D341Med (cell line): Measurements from ENCODE around the gene MICA.
"Not testable (repeated sequence)": the region's sequence is repeated elsewhere in the genome, so short reads cannot be mapped to it uniquely, and the experiment has no call there.

ENCODE experiments used
- DNase-seq: peaks from one replicate; pipeline ENCODE4 v3.0.0; 2012; ENCODE audit warnings: low spot score

The MICA gene

DNA sequence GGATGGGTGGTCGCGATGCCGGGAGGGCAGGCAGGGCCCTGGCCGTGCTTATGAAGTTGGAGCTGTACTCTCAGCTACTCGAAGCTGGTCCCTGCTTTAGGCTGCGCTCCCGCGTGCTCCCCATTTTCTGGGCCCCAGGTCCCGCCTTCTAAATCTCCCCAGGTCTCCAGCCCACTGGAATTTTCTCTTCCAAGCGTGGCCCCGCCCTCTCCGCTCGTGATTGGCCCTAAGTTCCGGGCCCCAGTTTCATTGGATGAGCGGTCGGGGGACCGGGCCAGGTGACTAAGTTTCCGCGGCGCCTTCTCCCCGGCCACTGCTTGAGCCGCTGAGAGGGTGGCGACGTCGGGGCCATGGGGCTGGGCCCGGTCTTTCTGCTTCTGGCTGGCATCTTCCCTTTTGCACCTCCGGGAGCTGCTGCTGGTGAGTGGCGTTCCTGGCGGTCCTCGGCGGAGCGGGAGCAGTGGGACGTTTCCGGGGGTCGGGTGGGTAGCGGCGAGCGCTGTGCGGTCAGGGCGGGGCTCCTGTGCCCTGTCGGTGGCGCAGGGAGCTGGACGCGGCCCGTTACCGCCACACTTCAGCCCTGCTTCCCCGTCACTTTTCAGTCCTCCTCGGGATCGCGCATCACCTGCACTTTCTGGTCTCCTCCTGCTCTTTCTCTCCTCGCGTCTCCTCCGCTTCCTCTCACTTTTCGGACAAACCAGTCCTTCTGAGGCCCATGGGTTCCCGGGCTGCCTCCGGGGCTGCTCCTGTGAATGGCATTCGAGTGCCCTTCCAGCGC lies at the start of gene MICA:
MICA (plus strand) TSS at position 313 of the 778 bp plus-strand sequence; CDS start at position 351, 38 bp downstream.
- DNase-seq, result peak; percentile 57

DNA sequence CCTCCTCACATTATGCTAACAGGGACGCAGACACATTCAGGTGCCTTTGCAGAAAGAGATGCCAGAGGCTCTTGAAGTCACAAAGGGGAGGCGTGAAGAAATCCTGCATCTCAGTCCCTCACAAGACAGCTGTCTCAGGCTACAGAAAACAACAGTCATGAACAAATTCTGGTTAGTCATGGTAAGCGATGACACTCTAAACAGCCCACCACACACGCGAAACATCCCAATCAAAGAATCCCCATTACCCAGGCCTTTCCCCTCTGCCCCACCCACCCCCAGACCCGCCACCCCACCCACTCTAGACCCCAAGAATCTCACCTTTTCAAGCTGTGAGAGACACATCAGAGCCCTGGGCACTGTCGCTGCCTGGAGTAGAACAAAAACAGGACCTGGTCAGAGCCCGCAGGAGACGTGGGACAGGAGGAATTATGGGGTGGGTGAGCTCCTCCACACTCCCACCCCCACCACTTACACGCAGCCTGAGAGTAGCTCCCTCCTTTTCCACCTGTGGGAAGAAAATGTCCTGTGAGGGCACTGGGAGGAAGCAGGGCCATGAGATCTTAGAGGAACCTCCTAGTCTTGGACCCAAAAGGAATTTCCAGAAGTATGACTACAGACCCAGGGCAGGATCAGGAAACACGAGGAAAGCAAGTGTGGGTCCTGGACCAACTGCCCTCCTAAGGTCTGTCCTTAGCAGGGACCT lies 49.1 kb upstream of the MICA start:
- no peak for DNase-seq

DNA sequence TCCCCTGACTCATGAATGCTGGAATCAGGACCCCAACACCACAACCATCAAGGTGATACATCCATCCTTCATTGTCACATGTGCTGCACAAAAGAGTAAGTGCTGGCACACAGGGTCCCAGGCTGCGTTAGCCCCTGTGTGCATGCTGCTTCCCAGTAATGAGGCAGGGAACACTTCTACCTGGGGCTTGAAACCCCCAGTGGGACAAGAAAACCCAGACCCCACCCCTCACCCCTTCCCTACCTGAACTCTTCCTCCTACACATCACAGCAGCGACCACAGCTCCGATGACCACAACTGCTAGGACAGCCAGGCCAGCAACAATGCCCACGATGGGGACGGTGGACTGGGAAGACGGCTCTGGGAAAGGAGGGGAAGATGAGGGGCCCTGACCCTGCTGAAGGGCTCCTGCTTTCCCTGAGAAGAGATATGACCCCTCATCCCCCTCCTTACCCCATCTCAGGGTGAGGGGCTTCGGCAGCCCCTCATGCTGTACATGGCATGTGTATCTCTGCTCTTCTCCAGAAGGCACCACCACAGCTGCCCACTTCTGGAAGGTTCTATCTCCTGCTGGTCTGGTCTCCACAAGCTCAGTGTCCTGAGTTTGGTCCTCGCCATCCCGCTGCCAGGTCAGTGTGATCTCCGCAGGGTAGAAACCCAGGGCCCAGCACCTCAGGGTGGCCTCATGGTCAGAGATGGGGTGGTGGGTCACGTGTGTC lies 48.4 kb upstream of the MICA start:
- DNase-seq, result no peak

DNA sequence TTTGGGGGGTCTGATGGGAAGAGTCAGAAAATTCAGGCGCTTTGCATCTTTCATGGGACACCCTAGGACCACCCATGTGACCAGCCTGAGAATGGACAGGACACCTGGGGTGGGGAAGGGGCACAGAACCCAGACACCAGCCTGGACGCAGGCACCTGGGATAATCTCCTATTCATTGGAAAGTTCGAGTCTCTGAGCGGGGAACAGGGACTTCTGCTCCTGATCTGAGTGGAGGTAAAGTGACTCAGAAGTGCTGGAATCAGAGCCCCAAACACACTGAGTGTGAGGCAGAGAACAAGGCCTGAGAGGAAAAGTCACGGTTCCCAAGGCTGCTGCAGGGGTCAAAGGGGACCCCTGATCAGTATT lies 47.8 kb upstream of the MICA start:
- no peak for DNase-seq

DNA sequence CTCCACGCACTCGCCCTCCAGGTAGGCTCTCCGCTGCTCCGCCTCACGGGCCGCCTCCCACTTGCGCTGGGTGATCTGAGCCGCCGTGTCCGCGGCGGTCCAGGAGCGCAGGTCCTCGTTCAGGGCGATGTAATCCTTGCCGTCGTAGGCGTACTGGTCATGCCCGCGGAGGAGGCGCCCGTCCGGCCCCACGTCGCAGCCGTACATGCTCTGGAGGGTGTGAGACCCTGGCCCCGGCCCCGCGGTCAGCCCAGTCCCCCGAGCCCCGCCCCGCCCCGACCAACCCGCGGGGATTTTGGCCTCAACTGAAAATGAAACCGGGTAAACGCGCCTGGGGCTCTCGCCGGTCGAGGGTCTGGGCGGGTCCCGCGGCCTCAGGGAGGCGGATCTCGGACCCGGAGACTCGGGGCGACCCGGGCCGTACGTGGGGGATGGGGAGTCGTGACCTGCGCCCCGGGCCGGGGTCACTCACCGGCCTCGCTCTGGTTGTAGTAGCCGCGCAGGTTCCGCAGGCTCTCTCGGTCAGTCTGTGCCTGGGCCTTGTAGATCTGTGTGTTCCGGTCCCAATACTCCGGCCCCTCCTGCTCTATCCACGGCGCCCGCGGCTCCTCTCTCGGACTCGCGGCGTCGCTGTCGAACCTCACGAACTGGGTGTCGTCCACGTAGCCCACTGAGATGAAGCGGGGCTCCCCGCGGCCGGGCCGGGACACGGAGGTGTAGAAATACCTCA lies 47.0 kb upstream of the MICA start:
- DNase-seq, result no peak

DNA sequence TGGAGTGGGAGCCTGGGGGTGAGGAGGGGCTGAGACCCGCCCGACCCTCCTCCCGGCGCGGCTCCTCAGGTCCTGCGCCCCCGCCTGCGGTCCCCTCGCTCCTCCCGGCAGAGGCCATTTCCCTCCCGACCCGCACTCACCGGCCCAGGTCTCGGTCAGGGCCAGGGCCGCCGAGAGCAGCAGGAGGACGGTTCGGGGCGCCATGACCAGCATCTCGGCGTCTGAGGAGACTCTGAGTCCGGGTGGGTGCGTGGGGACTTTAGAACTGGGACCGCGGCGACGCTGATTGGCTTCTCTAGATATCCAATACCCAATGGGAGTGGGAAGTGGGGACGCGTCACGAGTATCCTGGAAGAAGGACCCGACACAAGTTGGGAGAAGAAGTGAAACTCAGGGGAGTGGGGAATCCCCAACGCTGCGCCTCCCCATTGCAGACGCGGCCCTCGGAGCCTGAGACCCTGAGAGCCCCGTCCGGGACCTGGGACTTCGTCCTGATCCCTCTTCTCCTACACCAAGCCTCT lies 46.4 kb upstream of the MICA start, which contains the start of gene HLA-B:
HLA-B (minus strand) TSS at position 234 of the 521 bp plus-strand sequence; CDS start at position 213, 21 bp downstream.
- peak; percentile 76 for DNase-seq

DNA sequence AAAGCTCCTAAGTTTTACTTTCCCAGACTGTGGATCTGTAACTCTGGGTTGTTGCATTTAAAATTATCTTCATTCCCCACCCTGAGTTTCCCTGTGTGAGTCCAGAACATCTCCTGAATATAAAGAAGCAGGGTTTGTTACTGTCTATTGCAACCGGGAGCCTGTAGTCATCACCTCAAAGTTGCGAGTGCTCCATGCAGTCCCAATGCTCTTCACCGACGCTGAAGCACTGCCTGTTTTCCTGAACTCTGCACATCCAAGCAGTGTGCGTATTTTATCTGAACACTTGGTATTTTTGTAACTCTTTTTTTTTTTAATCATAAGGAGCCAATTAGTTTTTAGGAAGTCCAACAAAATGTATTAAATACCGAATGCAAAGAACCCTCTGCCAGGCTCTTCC lies 45.5 kb upstream of the MICA start:
- no peak for DNase-seq

DNA sequence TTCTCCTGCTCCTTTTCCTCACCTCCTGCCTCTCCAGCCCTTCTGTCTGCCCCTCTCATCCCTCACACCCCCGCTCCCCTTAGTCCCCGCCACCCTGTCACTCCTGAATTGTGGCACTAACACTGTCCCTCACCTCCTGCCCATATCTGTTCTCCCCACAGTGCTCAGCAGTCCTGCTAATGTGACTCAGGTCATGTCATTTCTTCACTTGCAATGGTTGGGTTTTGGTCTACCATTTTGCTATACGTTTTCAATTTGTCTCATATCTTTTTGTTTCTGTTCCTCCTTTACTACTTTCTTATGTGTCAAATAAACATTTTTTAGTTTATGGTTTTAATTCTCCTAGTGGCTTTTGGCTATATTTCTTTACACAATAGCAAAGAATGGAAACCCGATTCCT lies 45.1 kb upstream of the MICA start:
- DNase-seq, result no peak

DNA sequence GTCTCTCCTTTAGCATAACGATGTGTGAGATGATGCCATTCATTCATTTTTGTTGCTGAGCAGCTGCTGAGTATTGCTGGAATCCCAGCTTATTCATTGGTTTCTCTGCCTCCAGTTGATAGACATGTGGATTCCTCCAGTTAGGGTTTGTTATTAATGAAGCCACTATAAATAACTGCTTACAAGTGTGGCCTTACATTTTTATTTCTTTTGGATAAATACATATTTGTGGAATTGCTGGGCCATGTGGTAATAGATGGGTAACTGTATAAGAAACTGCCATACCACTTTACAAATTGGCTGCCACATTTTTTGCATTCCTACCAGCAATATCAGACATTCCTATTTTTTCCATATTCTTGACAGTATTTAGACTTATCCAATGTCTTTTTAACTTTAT lies 43.8 kb upstream of the MICA start:
- DNase-seq, result no peak

DNA sequence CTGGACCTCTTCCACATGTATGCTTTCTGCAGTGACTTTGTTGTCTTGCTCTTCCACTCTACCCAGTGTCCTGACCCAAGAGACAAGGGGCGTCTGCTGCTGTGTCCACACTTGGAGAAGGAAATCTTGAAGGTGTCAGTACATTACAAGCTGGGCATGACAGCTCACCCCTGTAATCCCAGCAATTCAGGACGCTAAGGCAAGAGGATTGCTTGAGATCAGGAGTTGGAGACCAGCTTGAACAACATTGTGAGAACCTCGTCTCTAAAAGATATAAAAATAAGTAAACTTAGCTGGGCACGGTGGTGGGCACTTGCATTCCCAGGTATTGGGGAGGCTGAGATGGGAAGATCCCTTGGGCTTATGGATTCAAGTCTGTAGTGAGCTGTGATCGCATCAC lies 40.6 kb upstream of the MICA start:
- no peak for DNase-seq

DNA sequence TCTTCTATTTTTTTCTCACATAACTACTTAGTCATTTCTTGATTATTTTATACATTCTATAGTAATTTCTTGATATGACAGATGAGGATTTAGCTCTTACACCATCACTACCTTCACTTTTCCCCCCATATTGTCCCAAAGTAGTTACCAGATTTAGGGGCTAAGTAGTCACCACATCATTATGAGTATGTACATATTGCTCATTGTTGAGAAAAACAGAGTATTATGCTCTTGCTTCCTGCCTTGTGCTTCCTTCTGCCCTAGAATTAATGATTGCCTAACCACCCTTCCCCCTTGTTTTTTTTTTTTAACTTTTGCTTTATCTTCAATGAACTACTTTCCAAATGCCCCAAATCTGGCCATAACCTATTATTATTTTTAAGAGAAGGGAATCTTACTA lies 39.6 kb upstream of the MICA start:
- DNase-seq, result no peak

DNA sequence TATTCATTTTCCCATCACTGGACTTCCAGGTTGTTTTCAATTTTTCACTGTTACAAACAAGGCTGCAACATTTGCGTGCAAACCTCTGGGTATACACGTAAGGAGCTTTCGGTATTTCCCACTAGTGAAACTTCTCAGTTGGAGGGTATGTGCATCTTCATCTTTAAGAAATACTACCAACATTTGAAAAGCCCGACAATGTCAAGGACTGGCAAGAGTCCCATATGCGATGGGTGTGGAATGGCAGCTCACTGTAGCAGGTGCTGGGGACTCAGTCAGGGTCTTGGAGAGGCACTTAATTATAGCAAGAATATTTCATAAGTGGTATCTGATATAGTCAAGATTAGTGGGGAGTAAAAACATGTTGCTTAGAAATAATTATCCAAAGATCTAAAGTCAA lies 37.5 kb upstream of the MICA start:
- no peak for DNase-seq

DNA sequence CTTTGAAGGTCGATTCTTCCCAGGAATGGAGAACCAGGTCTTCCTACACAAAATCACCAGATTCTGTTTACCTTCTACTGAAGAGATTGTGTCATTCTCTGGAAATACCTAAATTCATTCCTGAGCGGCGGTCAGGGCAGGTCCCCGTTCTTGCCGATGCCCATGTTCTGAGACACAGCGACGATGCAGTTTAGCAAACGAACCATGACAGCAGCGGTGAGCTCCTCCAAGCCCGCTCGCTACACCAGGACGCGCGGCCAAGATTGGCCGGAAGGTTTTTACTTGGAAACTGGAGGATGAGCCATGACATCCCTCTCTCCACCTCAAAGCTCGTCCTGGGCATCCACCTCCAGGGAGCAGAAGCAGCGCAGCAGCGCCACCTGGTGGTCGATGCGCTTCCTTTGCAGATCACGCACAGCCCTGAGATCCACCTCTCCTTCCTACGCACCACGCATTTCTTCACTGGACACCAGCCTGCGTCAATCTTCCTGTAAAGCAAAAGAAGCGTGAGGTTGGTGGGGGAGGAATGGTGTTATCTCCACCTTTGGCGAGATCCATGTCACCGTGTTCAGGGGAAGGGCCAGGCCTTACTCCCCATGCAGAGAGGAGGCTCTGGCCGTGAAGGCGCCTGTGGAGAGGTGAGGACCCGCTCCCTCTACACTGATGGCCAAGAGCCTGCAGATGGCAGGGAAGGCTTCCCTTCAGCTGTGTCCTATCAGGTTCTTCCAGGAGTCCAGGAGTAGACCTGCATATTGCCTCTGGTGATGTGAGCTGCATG lies 36.5 kb upstream of the MICA start:
- DNase-seq, result peak; percentile 87

DNA sequence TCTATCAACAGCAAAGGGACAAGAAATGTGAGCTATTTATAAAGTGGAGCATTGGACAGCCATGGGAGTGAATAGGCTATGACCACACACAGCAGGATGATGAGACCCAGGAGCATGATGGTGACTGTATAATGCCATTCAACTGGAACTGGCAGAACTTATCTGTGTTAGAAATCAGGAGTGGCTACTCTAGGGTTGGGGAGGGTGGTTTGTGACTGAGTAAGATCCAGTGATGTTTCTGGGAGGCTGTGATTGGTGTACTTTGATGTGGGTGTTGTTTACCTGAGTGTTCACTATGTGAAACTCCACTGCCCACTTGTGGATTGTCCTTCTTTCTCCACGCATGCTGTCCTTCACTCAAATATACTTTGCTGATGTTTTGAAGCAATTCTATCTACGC lies 34.9 kb upstream of the MICA start:
- no peak for DNase-seq

DNA sequence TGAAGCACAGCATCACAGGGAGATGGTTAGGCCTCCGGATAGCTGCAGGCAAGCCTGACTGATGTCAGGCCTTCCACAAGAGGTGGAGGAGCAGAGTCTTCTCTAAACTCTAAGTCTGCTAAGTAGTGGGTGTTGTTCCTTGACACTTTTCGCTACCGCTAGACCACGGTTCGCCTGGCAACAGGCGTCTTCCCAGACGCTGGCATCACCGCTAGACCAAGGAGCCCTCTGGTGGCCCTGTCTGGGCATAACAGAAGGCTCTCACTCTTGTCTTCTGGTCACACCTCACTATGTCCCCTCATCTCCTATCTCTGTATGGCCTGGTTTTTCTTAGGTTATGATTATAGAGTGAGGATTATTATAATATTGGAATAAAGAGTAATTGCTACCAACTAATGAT lies 29.3 kb upstream of the MICA start:
- DNase-seq, result not testable (repeated sequence)

DNA sequence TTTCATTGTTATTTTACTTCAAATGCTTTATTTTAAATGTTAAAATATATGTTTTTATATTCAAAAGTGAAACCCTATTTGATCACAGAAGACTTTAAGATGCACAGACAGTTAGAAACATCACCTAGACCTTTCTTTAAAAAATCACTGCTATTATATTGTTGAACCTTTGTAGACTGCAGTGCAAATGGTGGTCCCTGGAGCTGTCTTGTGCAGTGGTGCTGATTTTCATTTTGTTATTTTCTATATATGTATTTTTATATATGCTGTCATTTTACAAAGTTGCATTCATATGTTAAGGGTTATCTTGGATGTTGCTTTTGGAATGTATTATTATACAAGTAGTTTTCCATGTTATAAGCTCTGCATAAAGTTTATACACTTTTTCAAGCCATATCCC lies 27.7 kb upstream of the MICA start:
- DNase-seq, result no peak

DNA sequence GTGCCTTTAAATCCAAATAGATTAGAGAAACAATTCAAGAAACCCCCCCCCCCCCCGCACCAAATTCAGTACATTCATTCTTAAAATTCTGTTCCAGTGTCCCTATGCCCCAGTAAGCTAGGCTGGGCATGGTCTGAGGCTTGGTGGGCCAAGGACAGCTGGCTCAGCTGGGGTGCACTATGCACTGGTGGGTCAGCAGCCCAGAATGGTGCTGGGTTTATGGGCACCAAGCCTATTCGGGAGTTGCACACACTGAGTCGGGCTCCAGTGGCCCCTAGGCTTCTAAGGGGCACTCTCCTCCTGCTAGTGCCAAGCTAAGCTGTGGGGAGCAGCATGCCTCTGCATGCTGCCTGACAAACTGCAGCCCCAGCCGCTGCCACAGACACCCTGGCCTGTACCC lies 26.4 kb upstream of the MICA start:
- no peak for DNase-seq

DNA sequence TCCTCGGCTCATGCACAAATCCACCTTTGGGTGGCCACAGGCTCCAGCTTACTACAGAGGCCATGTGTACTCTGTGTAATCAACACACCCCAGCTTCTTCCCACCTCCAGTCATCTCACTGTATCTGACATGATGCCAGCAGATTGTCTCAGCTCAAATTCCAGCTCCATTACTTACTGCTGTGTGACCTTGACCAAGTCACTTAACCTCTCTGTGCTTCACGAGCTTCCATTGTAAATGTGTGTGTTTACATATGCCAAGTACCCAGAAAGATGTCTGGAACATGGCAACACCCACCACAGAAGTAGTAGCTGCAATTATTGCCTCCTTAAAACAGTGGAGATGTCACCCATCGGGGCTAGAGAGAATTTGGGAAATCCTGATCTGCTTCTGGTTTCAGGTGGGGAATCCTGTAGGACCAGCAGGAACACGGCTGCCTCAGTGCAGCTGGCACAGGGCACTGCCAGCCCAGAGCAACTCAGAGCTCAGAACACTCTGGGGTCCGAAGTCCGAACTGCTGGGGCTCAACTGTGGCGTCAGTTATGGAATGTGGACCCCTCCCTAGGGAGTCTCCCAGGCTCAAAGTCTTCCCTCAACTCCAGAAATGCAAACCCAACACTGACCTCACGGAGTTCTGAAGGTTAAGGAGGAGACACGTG lies 25.2 kb upstream of the MICA start:
- DNase-seq, result no peak

DNA sequence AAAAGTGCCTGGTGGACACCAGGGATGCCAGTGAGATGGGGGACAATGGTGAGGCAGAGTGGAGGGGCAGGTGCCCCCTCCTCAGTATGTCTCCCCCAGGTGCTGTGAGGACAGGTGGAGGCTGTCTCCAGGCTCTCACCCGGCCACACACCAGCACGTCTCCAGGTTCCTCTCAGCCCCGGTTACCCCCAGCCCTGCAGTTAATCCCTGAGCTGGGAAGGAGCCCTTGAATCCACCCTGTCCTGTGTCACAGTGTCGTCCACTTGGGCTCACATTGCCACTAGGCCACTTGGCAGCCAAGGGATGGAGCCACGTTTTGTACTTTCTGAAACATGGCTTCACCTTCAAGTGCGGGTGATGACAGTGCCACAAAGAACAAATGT lies 24.7 kb upstream of the MICA start:
- DNase-seq, result no peak

DNA sequence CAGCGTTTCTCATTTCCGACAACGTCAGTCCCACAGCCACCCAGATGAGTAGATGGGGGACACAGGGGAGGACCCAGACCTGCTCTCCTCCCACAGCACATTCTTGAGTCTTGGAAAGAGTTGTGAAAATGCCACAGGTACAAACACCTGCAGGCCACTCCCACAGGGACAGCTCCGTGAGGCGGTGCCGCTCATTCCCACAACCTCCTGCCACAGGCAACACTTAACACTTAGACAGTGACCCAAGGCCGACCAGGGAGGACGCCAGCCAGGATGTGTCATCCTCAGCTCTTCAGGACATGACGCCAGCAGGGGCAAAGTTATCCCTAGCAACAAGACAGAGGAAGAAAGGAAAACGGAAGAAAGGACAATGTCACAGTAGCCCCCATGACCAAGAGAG lies 23.5 kb upstream of the MICA start:
- DNase-seq, result no peak

DNA sequence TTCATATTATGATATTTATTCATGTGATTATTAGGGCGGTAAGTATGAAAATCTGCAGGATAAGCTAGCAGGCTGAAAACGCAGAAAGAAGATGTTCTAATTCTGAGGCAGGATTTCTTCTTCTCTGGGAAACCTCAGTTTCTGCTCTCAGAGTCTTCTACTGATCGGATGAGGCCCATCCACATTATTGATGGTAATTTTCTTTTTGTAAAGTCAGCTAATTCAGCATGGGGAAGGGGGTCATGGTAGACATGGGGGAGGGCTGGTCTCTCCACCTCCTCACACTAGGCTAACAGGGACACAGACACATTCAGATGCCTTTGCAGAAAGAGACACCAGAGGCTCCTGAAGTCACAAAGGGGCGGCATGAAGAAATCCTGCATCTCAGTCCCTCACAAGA lies 21.7 kb upstream of the MICA start:
- DNase-seq, result no peak
